WI38 (cell line): ENCODE results near the gene SH3GL1.
"Not testable (repeated sequence)": the region's sequence is repeated elsewhere in the genome, so short reads cannot be mapped to it uniquely, and the experiment has no call there.

Source experiments
- H3K4me3 ChIP-seq: 2 replicates; pipeline ENCODE4 v1.5.1; 2011; ENCODE audit warnings: low read depth, mild to moderate bottlenecking, control low read depth, low read length
- TF ChIP-seq, protein P1 (sequence below): IDR thresholded peaks from 2 replicates; pipeline ENCODE4 v1.5.1; 2012; ENCODE audit warnings: low read depth, mild to moderate bottlenecking, control low read depth, low read length

The SH3GL1 gene

DNA sequence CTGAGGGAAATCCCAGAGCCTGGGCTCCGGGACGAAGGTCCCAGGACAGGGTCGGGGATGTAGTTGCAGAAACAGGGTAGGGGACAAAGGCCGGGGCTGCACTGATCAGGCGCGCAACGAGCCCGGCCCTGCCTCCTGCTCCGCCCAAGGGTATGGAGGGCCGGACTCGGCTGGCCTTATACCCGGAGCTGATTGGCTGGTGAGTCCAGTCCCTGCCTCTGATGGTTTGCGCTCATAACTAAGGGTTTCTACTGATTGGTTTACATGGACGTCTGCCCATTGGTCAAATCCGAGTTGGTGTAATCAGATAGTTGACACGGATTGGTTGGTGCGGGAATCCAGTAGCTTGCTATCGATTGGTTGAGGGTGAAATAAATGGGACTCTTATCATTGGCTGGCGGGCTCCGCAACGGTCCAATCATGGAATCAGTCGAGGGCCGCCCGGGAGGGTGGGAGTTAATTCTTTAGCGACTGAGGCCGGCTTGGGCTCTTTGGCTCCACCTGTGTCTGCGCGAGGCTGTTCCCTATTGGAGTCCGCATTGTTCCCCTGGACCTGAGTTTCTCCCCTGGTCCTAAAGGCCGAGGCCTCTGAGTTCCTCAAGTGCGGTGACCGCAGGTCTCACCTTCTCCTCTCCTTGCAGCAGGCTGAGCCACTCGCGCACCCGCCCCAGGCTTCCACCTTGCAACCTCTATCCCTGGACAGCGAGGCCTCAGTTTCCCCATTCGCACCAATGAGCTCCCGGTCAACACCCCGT, 57.6 kb downstream of the SH3GL1 start:
- TF ChIP-seq, protein P1, sequence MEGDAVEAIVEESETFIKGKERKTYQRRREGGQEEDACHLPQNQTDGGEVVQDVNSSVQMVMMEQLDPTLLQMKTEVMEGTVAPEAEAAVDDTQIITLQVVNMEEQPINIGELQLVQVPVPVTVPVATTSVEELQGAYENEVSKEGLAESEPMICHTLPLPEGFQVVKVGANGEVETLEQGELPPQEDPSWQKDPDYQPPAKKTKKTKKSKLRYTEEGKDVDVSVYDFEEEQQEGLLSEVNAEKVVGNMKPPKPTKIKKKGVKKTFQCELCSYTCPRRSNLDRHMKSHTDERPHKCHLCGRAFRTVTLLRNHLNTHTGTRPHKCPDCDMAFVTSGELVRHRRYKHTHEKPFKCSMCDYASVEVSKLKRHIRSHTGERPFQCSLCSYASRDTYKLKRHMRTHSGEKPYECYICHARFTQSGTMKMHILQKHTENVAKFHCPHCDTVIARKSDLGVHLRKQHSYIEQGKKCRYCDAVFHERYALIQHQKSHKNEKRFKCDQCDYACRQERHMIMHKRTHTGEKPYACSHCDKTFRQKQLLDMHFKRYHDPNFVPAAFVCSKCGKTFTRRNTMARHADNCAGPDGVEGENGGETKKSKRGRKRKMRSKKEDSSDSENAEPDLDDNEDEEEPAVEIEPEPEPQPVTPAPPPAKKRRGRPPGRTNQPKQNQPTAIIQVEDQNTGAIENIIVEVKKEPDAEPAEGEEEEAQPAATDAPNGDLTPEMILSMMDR, result no peak
- peak overlapping the region; percentile 75 for H3K4me3 ChIP-seq

DNA sequence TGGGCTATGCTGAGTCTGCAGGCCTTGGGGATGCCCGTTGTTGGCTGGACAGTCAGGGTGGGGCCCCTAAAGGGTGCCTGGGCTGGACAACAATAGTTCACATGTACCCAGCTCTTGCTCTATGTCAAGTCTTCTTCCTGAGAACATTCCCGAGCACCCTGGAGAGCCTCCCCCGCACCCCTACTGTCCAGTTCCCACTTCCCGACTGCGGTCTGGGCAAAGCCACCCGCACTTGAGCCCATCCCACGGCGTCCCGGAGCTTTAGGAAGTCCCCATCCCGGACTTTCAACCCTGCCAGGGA, 58.1 kb downstream of the SH3GL1 start:
- H3K4me3 ChIP-seq, result peak overlapping the region; percentile 69
- TF ChIP-seq, protein P1, result no peak

DNA sequence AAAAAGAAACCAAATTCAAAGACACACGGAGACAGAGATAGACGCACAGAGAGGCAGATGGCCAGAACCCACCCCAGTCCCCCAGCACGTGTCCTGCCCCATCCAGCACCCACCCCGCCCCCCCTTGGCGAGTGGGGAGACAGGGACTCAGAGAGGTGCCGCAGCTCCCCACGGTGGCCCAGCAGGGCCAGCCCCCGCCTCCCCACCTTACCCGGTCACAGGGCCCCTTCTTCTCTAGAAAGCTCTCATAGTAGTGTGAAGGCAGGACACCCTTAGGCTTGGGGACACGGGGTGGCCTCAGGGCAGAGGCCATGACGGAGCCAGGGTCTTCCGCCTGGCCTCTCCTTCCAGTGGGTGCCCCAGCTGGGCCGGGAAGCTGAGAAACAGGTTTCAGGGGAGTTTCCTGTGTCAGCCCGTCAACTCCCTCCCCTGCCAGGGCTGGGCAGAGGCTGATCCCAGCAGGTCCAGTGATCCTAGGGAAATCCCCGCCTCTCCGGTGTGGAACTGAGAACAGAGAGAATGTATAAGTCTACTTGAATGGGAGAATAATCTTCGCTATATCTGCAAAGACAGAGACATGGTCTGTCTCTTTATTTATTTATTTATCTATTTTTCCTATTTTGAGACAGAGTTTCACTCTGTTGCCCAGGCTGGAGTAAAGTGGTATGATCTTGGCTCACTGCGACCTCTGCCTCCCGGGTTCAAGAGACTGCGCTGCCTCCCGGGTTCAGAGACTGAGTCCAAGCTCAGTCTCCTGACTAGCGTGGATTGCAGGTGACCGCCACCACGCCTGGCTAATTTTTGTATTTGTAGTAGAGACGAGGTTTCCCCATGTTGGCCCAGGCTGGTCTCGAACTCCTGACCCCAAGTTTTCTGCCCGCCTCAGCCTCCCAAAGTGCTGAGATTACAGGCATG, 61.6 kb downstream of the SH3GL1 start, which contains the start of gene STAP2:
Gene STAP2, minus strand, starts transcription at position 387 of the 915 bp plus-strand sequence. Its CDS starts 74 bp downstream, at position 313.
- TF ChIP-seq, protein P1, result no peak
- peak within 1 kb of the TSS; percentile 35 for H3K4me3 ChIP-seq

DNA sequence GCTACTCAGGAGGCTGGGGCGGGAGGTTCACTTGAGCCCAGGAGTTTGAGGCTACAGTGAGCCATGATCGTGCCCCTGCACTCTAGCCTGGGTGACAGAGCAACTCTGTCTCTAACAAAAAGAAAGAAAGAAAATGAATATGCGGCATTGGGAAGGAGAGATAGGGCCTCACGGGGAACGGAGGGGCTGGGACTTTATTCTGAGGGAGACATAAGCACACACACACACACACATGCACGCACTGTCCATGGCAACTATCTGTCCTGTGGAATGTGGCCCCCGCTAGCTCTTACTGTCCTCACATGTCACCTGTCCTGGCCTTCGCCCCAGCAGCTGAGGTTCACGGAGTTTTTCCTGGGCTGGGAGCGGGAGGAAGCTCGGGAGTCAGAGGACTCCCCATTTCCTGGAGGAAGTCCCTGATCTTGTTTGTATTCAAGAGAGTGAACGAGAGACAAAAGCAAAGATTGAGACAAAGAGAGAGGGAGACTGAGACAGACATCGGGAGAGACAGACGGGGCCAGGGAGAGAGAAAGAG, 62.4 kb downstream of the SH3GL1 start:
- H3K4me3 ChIP-seq, result peak overlapping the region; percentile 35
- TF ChIP-seq, protein P1, result no peak

DNA sequence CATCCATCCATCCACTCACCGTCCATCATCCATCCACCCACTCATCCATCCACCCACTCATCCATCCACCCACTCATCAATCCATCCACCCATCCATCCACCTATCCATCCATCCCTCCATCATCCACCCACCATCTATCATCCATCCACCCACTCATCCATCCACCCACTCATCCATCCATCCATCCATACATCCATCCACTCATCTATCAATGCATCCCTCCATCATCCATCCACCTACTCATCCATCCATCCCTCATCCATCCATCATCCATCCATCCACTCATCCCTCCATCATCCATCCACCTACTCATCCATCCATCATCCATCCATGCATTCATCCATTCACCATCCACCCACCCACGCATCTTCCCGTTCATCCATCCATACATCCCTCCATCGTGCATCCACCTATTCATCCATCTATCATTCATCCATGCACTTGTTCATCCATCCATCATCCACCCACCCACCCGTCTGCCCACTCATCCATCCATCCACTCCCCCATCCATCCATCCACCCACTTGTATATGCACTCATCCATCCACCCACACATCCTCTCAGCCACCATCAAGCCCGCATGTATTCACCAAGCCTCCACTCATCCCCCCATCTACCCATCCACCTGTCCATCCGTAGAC, 65.3 kb downstream of the SH3GL1 start:
- TF ChIP-seq, protein P1, result no peak
- no peak overlapping the region for H3K4me3 ChIP-seq

DNA sequence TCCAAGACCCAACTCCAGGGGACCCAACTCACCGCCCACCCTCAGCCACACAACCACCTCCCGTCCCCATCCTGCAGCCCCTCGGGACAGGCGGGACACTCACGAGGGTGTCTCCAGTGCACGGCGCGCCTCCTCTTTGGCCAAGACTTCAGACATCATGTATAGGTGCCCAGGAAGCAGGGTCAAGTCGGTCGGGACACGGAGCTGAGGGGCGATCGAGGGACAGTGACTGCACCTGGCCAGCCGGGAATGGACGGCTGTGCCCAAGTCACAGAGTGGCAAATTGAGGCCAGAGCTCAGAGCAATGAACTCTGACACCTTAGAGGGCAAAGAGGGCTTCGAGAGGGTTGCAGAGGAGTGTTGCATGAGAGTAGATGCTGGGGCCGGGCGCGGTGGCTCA, 70.5 kb downstream of the SH3GL1 start:
- TF ChIP-seq, protein P1, result no peak
- no peak overlapping the region for H3K4me3 ChIP-seq

DNA sequence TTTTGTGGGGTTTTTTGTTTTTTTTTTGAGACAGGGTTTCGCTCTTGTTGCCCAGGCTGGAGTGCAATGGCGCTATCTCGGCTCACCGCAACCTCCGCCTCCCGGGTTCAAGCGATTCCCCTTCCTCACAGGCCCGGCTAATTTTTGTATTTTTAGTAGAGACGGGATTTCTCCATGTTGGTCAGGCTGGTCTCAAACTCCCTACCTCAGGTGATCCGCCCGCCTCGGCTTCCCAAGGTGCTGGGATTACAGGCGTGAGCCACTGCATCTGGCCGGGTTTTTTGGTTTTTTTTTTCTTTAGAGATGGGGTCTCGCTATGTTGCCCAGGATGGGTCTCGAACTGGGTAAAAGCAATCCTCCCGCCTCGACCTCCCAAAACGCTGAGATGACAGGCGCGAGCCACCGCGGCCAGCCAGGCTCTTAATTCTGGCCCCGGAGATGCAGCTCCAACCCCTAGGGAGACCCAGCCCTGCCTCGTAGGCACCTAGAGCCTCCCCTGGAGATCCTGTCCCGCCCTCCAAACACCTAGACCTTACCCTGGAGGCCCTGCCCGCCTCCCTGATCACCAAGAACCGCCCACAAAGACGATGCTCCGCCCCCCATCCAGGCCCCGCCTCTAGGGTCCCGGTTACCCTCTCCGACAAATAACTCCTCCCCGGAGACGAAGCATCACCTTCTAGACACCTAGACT, 71.2 kb downstream of the SH3GL1 start:
- not testable (repeated sequence) for H3K4me3 ChIP-seq
